Calu3 (cell line): ENCODE data around the gene DUS2. TPM values are rescaled to one million over a fixed set of nuclear protein-coding genes. Genes with fewer than 3 reads are reported as not detected.

Experiments used
- BruUV-seq: library from RNA; stranded (reverse); fragments of 400-500 nt; replicated peaks from 2 replicates; lab custom pipeline; 2021; lab: Mats Ljungman, UMichigan
- CTCF ChIA-PET: fragments of 300-600 bp; sonication (Branson Sonifier 250); formaldehyde crosslinking; loops from one replicate; lab custom pipeline; 2022; ENCODE audit warnings: antibody characterized with exemption; lab: Charles Lee
- DNase-seq: peaks from one replicate; pipeline ENCODE4 v3.0.0; 2022
- H3K27ac Mint-ChIP-seq: one replicate; pipeline ENCODE4 v1.8.0; 2022; ENCODE audit warnings: mixed read lengths; ENCODE audit not compliant: unreplicated experiment
- H3K27me3 Mint-ChIP-seq: one replicate; pipeline ENCODE4 v1.8.0; 2022; ENCODE audit warnings: mixed read lengths; ENCODE audit not compliant: unreplicated experiment
- H3K36me3 Mint-ChIP-seq: one replicate; pipeline ENCODE4 v1.8.0; 2022; ENCODE audit warnings: mild to moderate bottlenecking, moderate library complexity, mixed read lengths; ENCODE audit not compliant: insufficient read depth, unreplicated experiment
- H3K4me1 Mint-ChIP-seq: one replicate; pipeline ENCODE4 v1.8.0; 2022; ENCODE audit warnings: mild to moderate bottlenecking, low read depth, mixed read lengths; ENCODE audit not compliant: unreplicated experiment
- H3K4me3 Mint-ChIP-seq: one replicate; pipeline ENCODE4 v1.8.0; 2022; ENCODE audit warnings: mild to moderate bottlenecking, low read depth, moderate library complexity, mixed read lengths; ENCODE audit not compliant: unreplicated experiment
- H3K9me3 Mint-ChIP-seq: one replicate; pipeline ENCODE4 v1.8.0; 2022; ENCODE audit warnings: low read depth, mixed read lengths; ENCODE audit not compliant: unreplicated experiment
- intact Hi-C: fragments of 100-400 bp; cut with micrococcal nuclease; formaldehyde crosslinking; loops from one replicate; pipeline ENCODE4 v1.10.0; 2022; ENCODE audit not compliant: unreplicated experiment
- total RNA-seq: library from RNA; stranded (reverse); gene quantifications from 2 replicates; pipeline ENCODE4 v1.2.3, GENCODE V29; 2022
- TF ChIP-seq, protein P1 (sequence below): fragments of 200-600 bp; IDR thresholded peaks from one replicate; pipeline ENCODE4 v1.8.0; 2022; ENCODE audit warnings: antibody characterized with exemption; ENCODE audit not compliant: unreplicated experiment

The DUS2 gene
- total RNA-seq, 1 experiment from 2014 or later, result 33.5 TPM

- DNase-seq, result no peak
- H3K36me3 Mint-ChIP-seq, result peaks cover 10% of the 10 kb centered on the region
- no TSS peak for BruUV-seq
- H3K4me1 Mint-ChIP-seq, result peaks cover 9% of the 10 kb centered on the region
- H3K27ac Mint-ChIP-seq, result no peak overlapping the region
- no peak overlapping the region for H3K4me3 Mint-ChIP-seq
- TF ChIP-seq, protein P1, sequence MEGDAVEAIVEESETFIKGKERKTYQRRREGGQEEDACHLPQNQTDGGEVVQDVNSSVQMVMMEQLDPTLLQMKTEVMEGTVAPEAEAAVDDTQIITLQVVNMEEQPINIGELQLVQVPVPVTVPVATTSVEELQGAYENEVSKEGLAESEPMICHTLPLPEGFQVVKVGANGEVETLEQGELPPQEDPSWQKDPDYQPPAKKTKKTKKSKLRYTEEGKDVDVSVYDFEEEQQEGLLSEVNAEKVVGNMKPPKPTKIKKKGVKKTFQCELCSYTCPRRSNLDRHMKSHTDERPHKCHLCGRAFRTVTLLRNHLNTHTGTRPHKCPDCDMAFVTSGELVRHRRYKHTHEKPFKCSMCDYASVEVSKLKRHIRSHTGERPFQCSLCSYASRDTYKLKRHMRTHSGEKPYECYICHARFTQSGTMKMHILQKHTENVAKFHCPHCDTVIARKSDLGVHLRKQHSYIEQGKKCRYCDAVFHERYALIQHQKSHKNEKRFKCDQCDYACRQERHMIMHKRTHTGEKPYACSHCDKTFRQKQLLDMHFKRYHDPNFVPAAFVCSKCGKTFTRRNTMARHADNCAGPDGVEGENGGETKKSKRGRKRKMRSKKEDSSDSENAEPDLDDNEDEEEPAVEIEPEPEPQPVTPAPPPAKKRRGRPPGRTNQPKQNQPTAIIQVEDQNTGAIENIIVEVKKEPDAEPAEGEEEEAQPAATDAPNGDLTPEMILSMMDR, result no peak
- no peaks in the 10 kb centered on the region for H3K27me3 Mint-ChIP-seq
- H3K9me3 Mint-ChIP-seq, result no peaks in the 10 kb centered on the region
- intact Hi-C loops, result no loop called here
- CTCF ChIA-PET, result interaction anchor here (0.6 to 0.7 kb wide), 4 partner anchors 8 to 1742 kb away, joined by 3 to 5 read pairs (median 4); no protein-coding TSS in a partner anchor
Observed at GRCh38 chr16:68065716-68066305, 42.7 kb downstream of the DUS2 start.

GRCh38 chr16:68066763-68067162 lies 43.7 kb downstream of the DUS2 start:
- intact Hi-C loops, result no loop called here
- Mint-ChIP-seq H3K9me3 (no peaks in the 10 kb centered on the region), H3K36me3 (peaks cover 7% of the 10 kb centered on the region), H3K27me3 (no peaks in the 10 kb centered on the region), H3K4me1 (peaks cover 9% of the 10 kb centered on the region), H3K4me3 (no peak overlapping the region), H3K27ac (no peak overlapping the region)
- CTCF ChIA-PET, result no interaction called here
- DNase-seq, result no peak
- BruUV-seq, result no TSS peak
- TF ChIP-seq, protein P1, result no peak

DNA sequence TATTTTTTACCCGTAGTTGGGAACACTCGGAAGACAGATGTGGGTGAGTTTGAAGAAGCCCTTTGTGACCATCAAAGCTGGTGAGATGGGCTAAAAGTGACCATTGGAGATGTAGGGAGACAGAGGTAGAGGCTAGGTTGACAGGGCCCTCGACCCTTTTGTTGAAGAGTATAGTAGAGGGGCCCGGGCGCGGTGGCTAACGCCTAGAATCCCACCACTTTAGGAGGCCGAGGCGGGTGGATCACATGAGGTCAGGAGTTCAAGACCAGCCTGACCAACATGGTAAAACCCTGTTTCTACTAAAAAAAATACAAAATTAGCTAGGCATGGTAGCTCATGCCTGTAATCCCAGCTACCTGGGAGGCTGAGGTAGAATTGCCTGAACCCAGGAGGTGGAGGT lies 45.8 kb downstream of the DUS2 start:
- peaks cover 9% of the 10 kb centered on the region for H3K4me1 Mint-ChIP-seq
- intact Hi-C loops, result no loop called here
- no peak overlapping the region for H3K4me3 Mint-ChIP-seq
- CTCF ChIA-PET, result interaction anchor here (0.6 to 1.4 kb wide), 5 partner anchors 9 to 281 kb away, joined by 3 to 9 read pairs (median 4); no protein-coding TSS in a partner anchor
- H3K27ac Mint-ChIP-seq, result no peak overlapping the region
- DNase-seq, result no peak
- no TSS peak for BruUV-seq
- H3K27me3 Mint-ChIP-seq, result no peaks in the 10 kb centered on the region
- no peaks in the 10 kb centered on the region for H3K9me3 Mint-ChIP-seq
- H3K36me3 Mint-ChIP-seq, result peaks cover 12% of the 10 kb centered on the region
- TF ChIP-seq, protein P1, result no peak

DNA sequence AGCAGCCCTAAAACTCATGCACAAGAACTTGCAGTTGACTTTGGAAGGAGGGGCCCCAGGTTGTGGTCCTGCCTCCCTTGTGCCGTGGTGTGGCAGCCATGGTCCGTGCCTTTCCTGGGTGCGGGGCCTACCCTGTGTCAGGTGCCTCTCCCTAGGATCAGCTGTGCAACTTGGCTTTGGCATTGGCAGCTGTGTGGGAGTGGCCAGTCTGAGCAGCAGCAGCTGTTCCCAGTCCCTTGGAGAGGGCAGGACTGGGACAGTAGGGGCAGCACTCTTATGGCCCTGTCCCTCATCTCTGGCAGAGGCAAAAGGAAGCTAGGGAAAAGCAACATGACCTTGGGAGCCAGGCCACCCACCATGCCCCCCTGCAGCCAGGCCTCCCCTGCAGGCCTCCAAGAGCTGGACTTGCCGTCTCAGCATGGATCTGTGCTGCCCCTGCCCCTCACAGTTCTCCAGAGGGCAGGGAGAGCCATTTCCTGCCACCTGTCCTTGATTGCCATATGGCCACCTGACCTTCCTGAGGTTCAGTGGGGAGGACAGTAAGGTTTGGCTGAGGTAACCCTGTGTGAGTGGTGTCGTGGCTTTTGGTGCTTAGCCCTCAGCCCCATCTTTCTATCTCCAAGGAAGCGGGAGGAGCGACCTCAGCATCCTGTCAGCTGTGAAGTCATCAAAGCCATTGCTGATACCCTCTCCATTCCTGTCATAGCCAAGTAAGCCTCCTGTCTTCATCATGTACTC lies 46.6 kb downstream of the DUS2 start:
- CTCF ChIA-PET, result interaction anchor here (0.6 to 1.4 kb wide), 2 partner anchors 8 to 155 kb away, joined by 3 read pairs; no protein-coding TSS in a partner anchor

More for the DNA sequence above, 46.6 kb downstream of the DUS2 start:
- Mint-ChIP-seq H3K27ac (no peak overlapping the region), H3K9me3 (no peaks in the 10 kb centered on the region), H3K27me3 (no peaks in the 10 kb centered on the region), H3K4me1 (peaks cover 5% of the 10 kb centered on the region), H3K4me3 (no peak overlapping the region), H3K36me3 (peaks cover 13% of the 10 kb centered on the region)
- TF ChIP-seq, protein P1, result no peak
- BruUV-seq, result no TSS peak
- intact Hi-C loops, result no loop called here
- DNase-seq, result no peak
